IMR-90 (cell line): ENCODE results near the gene ACY1. TPM values are rescaled to one million over a fixed set of nuclear protein-coding genes. Genes with fewer than 3 reads are reported as not detected.

Source experiments
- ATAC-seq: fragments of 200-7000 bp; cut with Tn5 transposase; 2 replicates; pipeline ENCODE4 v1.9.1; 2020; ENCODE audit warnings: low read depth, mild to moderate bottlenecking, moderate library complexity
- BruUV-seq: library from RNA; stranded (reverse); fragments of 400-500 nt; replicated peaks from 2 replicates; lab custom pipeline; 2021; lab: Mats Ljungman, UMichigan
- CTCF ChIA-PET: fragments of 300-600 bp; formaldehyde crosslinking; extraction: SDS; loops from one replicate; lab custom pipeline; 2021; ENCODE audit warnings: antibody characterized with exemption; lab: Yijun Ruan, JAX
- POLR2A ChIA-PET: fragments of 300-600 bp; sonication (Branson Sonifier 250); formaldehyde crosslinking; loops from one replicate; lab custom pipeline; 2022; ENCODE audit warnings: antibody characterized with exemption; ENCODE audit not compliant: unreplicated experiment; lab: Charles Lee
- DNase-seq: peaks from one replicate; pipeline ENCODE4 v3.0.0; 2013
- H2AFZ ChIP-seq: replicated peaks from 2 replicates; pipeline ENCODE3; 2013; ENCODE audit warnings: low read length, mild to moderate bottlenecking; ENCODE audit not compliant: poor library complexity
- H2AK5ac ChIP-seq: 2 replicates; pipeline ENCODE4 v1.6.1; 2013; ENCODE audit warnings: low read depth, low read length, inconsistent platforms
- H2AK9ac ChIP-seq: replicated peaks from 2 replicates; pipeline ENCODE3; 2013; ENCODE audit warnings: mild to moderate bottlenecking, low read depth, low read length, moderate library complexity; ENCODE audit not compliant: poor library complexity
- H2BK120ac ChIP-seq: 2 replicates; pipeline ENCODE4 v1.6.1; 2013; ENCODE audit warnings: low read depth, low read length, inconsistent platforms
- H2BK15ac ChIP-seq: 3 replicates; pipeline ENCODE4 v1.6.1; 2013; ENCODE audit warnings: low read depth, low read length, inconsistent platforms
- H2BK20ac ChIP-seq: 2 replicates; pipeline ENCODE4 v1.6.1; 2013; ENCODE audit warnings: low read depth, mild to moderate bottlenecking, inconsistent platforms, low read length, moderate library complexity
- H2BK5ac ChIP-seq: 2 replicates; pipeline ENCODE4 v1.6.1; 2013; ENCODE audit warnings: mild to moderate bottlenecking, low read depth, low read length, inconsistent platforms; ENCODE audit not compliant: poor library complexity, severe bottlenecking
- H3K14ac ChIP-seq: replicated peaks from 2 replicates; pipeline ENCODE4 v1.6.1; 2013; ENCODE audit warnings: low read depth, low read length, inconsistent platforms
- H3K18ac ChIP-seq: 2 replicates; pipeline ENCODE4 v1.6.1; 2013; ENCODE audit warnings: low read depth, low read length, control low read depth
- H3K23ac ChIP-seq: 2 replicates; pipeline ENCODE4 v1.6.1; 2013; ENCODE audit warnings: low read depth, low read length, inconsistent platforms
- H3K27ac ChIP-seq: 2 replicates; pipeline ENCODE4 v1.5.1; 2013; ENCODE audit warnings: mild to moderate bottlenecking, control low read depth, low read length; ENCODE audit not compliant: insufficient read depth
- H3K27me3 ChIP-seq: 2 replicates; pipeline ENCODE4 v1.6.1; 2013; ENCODE audit warnings: low read length; ENCODE audit not compliant: control insufficient read depth, insufficient read depth
- H3K36me3 ChIP-seq: 2 replicates; pipeline ENCODE4 v1.6.1; 2013; ENCODE audit warnings: low read length, mixed read lengths; ENCODE audit not compliant: control insufficient read depth, insufficient read depth
- H3K4ac ChIP-seq: 2 replicates; pipeline ENCODE4 v1.6.1; 2013; ENCODE audit warnings: low read depth, low read length, inconsistent platforms
- H3K4me1 ChIP-seq: 2 replicates; pipeline ENCODE4 v1.6.1; 2013; ENCODE audit warnings: low read length, mixed read lengths; ENCODE audit not compliant: control insufficient read depth, insufficient read depth
- H3K4me2 ChIP-seq: 2 replicates; pipeline ENCODE4 v1.6.1; 2013; ENCODE audit warnings: low read depth, mild to moderate bottlenecking, control low read depth, low read length, moderate library complexity
- H3K4me3 ChIP-seq: 2 replicates; pipeline ENCODE4 v1.5.1; 2013; ENCODE audit warnings: low read depth, mild to moderate bottlenecking, control low read depth, low read length, moderate library complexity; ENCODE audit not compliant: insufficient read depth
- H3K56ac ChIP-seq: 2 replicates; pipeline ENCODE4 v1.6.1; 2013; ENCODE audit warnings: low read length, inconsistent platforms; ENCODE audit not compliant: insufficient read depth; ENCODE audit errors: extremely low read depth
- H3K79me1 ChIP-seq, 2 experiments: 2 replicates each; pipeline ENCODE4 v1.6.1; 2013; ENCODE audit warnings: low read length in 2 of 2, inconsistent platforms in 1 of 2, low read depth in 1 of 2
- H3K9ac ChIP-seq: 2 replicates; pipeline ENCODE4 v1.6.1; 2013; ENCODE audit warnings: low read depth, low read length, control low read depth
- H3K9me1 ChIP-seq: 2 replicates; pipeline ENCODE4 v1.6.1; 2013; ENCODE audit warnings: low read length, inconsistent platforms; ENCODE audit not compliant: insufficient read depth
- H3K9me3 ChIP-seq: 2 replicates; pipeline ENCODE4 v1.6.1; 2013; ENCODE audit warnings: low read length; ENCODE audit not compliant: control insufficient read depth, insufficient read depth
- H4K20me1 ChIP-seq: 2 replicates; pipeline ENCODE4 v1.6.1; 2013; ENCODE audit warnings: low read length, inconsistent platforms; ENCODE audit not compliant: insufficient read depth
- H4K5ac ChIP-seq: 2 replicates; pipeline ENCODE4 v1.6.1; 2013; ENCODE audit warnings: mild to moderate bottlenecking, low read depth, low read length, control low read depth
- H4K8ac ChIP-seq, 2 experiments: 2 replicates each; pipeline ENCODE4 v1.6.1; 2013; ENCODE audit warnings: low read depth in 2 of 2, low read length in 2 of 2, control low read depth in 1 of 2, inconsistent platforms in 1 of 2
- H4K91ac ChIP-seq: 2 replicates; pipeline ENCODE4 v1.6.1; 2013; ENCODE audit warnings: low read depth, low read length, inconsistent platforms; ENCODE audit not compliant: insufficient read depth
- BHLHE40 ChIP-seq: fragments of 150-350 bp; IDR thresholded peaks from 2 replicates; pipeline ENCODE4 v1.6.1; 2016; ENCODE audit warnings: mild to moderate bottlenecking, low read depth, low read length
- CEBPB ChIP-seq: IDR thresholded peaks from 2 replicates; pipeline ENCODE4 v1.6.1; 2012; ENCODE audit warnings: low read depth, low read length, improper control_type of control experiment
- CHD1 ChIP-seq: IDR thresholded peaks from 2 replicates; pipeline ENCODE4 v1.6.1; 2012; ENCODE audit warnings: low read depth, low read length, improper control_type of control experiment
- FOS ChIP-seq: fragments of 150-350 bp; IDR thresholded peaks from 2 replicates; pipeline ENCODE4 v1.6.1; 2016; ENCODE audit warnings: low read depth, low read length
- MAFK ChIP-seq: IDR thresholded peaks from 2 replicates; pipeline ENCODE4 v1.6.1; 2012; ENCODE audit warnings: low read depth, low read length, improper control_type of control experiment
- MAZ ChIP-seq: IDR thresholded peaks from 2 replicates; pipeline ENCODE4 v1.6.1; 2012; ENCODE audit warnings: low read depth, mild to moderate bottlenecking, low read length, improper control_type of control experiment, moderate library complexity, borderline replicate concordance
- MXI1 ChIP-seq: IDR thresholded peaks from 2 replicates; pipeline ENCODE4 v1.6.1; 2012; ENCODE audit warnings: low read depth, mild to moderate bottlenecking, low read length, moderate library complexity, borderline replicate concordance
- NFE2L2 ChIP-seq: fragments of 150-350 bp; IDR thresholded peaks from 2 replicates; pipeline ENCODE4 v1.6.1; 2016; ENCODE audit warnings: low read depth, mild to moderate bottlenecking, low read length
- POLR2A ChIP-seq: IDR thresholded peaks from 2 replicates; pipeline ENCODE4 v1.6.1; 2012; ENCODE audit warnings: mild to moderate bottlenecking, low read depth, low read length
- RAD21 ChIP-seq: IDR thresholded peaks from 2 replicates; pipeline ENCODE4 v1.6.1; 2012; ENCODE audit warnings: low read length, improper control_type of control experiment
- RCOR1 ChIP-seq: IDR thresholded peaks from 2 replicates; pipeline ENCODE4 v1.6.1; 2012; ENCODE audit warnings: mild to moderate bottlenecking, low read length, improper control_type of control experiment; ENCODE audit not compliant: insufficient replicate concordance
- RFX5 ChIP-seq: IDR thresholded peaks from 2 replicates; pipeline ENCODE4 v1.8.0; 2012; ENCODE audit warnings: low read depth, mild to moderate bottlenecking, low read length, moderate library complexity
- SMC3 ChIP-seq: fragments of 150-350 bp; IDR thresholded peaks from 2 replicates; pipeline ENCODE4 v1.6.1; 2016; ENCODE audit warnings: low read depth, mild to moderate bottlenecking, antibody characterized with exemption, low read length, moderate library complexity
- WGBS, 2 experiments: methylation state at CpG; one replicate each; pipeline versions ENCODE4 v1.1.5 to v1.1.7; 2013; ENCODE audit warnings: missing lambda C conversion rate in 2 of 2; ENCODE audit not compliant: insufficient read length in 1 of 2; ENCODE audit errors: extremely low coverage in 2 of 2; 5-methylcytosine and 5-hydroxymethylcytosine counted together
- dilution Hi-C: fragments of 300-500 bp; cut with HindIII; formaldehyde crosslinking; loops from one replicate; pipeline ENCODE4 v1.14.3; 2018; ENCODE audit warnings: low sequenced_read_pairs; ENCODE audit not compliant: unreplicated experiment
- in situ Hi-C: fragments of 300-500 bp; cut with MboI; formaldehyde crosslinking; loops from 3 replicates; pipeline ENCODE4 v1.14.3; 2019; ENCODE audit warnings: low sequenced_read_pairs, inconsistent platforms, mixed read lengths
- intact Hi-C: fragments of 100-400 bp; cut with micrococcal nuclease; formaldehyde crosslinking; loops from 2 replicates; pipeline ENCODE4 v1.10.0; 2022
- polyA plus RNA-seq, 3 experiments: library from polyadenylated mRNA; depleted of rRNA; stranded (reverse); fragments of >200 nt; gene quantifications; 2 replicates each; pipeline ENCODE4 v1.2.3, GENCODE V29; 2012; ENCODE audit warnings: low replicate concordance in 1 of 3
- total RNA-seq: library from RNA; depleted of rRNA; stranded (reverse); fragments of >200 nt; gene quantifications from 2 replicates; pipeline ENCODE4 v1.2.3, GENCODE V29; 2012
- TF ChIP-seq, protein P1 (sequence below): conservative IDR thresholded peaks from 2 replicates; pipeline ENCODE4 v1.5.1; 2012; ENCODE audit warnings: mild to moderate bottlenecking, low read depth, low read length, improper control_type of control experiment
- TF ChIP-seq, protein P2 (sequence below): fragments of 150-350 bp; IDR thresholded peaks from 2 replicates; pipeline ENCODE4 v1.6.1; 2017; ENCODE audit warnings: mild to moderate bottlenecking, antibody characterized with exemption, low read length, low read depth
- TF ChIP-seq, protein P3 (sequence below): fragments of 150-350 bp; IDR thresholded peaks from 2 replicates; pipeline ENCODE4 v1.6.1; 2016; ENCODE audit warnings: low read depth, mild to moderate bottlenecking, low read length, moderate library complexity, borderline replicate concordance

The ACY1 gene
- total and polyA plus RNA-seq, 2 of the 4 experiments (the other 2 are of a cell fraction), result 22.0 to 47.1 TPM

DNA sequence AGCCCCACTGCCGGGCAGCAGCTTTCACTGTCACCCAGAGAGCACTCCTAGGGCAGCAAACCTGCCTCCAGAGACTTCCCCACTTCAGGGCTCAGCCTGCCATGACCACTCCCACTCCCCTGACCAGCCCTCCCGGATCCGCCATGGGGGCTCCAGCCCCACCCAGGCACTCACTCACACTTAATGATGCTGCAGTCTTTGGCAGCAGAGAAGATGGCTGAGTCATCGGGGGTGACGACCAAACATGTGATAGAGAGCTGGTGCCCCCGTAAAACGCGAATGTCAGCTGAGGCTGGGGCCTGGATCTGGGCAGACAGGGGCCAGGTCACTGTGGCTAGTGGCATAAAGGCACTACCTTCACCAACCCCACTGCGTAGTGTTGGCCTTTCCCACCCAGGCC is 46.3 kb upstream of the ACY1 start:
- no peak overlapping the region for H3K9ac ChIP-seq
- peaks cover 16 to 28% of the 10 kb centered on the region in 2 experiments; a peak in 2 of 4 replicates for H3K79me1 ChIP-seq
- H4K91ac ChIP-seq, result no peak overlapping the region
- H2AFZ ChIP-seq, result no peak overlapping the region
- no peak overlapping the region for H4K5ac ChIP-seq
- H3K4me2 ChIP-seq, result no peak overlapping the region
- H3K18ac ChIP-seq, result no peak overlapping the region
- ATAC-seq (no peak), DNase-seq (peak; percentile 36)
- H3K23ac ChIP-seq, result no peak overlapping the region
- WGBS, 2 experiments, result 60% methylated on average over 5 of the region's 9 CpGs; no CpG with 5 or more reads in 1 of the 2 experiments
- no peak overlapping the region for H2AK9ac ChIP-seq
- peaks cover 2% of the 10 kb centered on the region; the same call in 1 of the 2 replicates for H3K4me1 ChIP-seq
- no peak overlapping the region for H2BK5ac ChIP-seq
- in situ Hi-C loops (loop anchor here (25.0 kb wide), 1 partner anchor 550 kb away; the partner anchor contains the start of genes MANF and RBM15B), dilution Hi-C loops (no loop called here), intact Hi-C loops (no loop called here)
- TF ChIP-seq CHD1 (no peak), SMC3 (no peak), NFE2L2 (no peak), BHLHE40 (no peak), RAD21 (no peak), MXI1 (no peak), RFX5 (no peak), MAFK (no peak), MAZ (no peak), RCOR1 (no peak), CEBPB (no peak), FOS (no peak), POLR2A (no peak)
- TF ChIP-seq, protein P1, sequence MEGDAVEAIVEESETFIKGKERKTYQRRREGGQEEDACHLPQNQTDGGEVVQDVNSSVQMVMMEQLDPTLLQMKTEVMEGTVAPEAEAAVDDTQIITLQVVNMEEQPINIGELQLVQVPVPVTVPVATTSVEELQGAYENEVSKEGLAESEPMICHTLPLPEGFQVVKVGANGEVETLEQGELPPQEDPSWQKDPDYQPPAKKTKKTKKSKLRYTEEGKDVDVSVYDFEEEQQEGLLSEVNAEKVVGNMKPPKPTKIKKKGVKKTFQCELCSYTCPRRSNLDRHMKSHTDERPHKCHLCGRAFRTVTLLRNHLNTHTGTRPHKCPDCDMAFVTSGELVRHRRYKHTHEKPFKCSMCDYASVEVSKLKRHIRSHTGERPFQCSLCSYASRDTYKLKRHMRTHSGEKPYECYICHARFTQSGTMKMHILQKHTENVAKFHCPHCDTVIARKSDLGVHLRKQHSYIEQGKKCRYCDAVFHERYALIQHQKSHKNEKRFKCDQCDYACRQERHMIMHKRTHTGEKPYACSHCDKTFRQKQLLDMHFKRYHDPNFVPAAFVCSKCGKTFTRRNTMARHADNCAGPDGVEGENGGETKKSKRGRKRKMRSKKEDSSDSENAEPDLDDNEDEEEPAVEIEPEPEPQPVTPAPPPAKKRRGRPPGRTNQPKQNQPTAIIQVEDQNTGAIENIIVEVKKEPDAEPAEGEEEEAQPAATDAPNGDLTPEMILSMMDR, result no peak
- TF ChIP-seq, protein P2, sequence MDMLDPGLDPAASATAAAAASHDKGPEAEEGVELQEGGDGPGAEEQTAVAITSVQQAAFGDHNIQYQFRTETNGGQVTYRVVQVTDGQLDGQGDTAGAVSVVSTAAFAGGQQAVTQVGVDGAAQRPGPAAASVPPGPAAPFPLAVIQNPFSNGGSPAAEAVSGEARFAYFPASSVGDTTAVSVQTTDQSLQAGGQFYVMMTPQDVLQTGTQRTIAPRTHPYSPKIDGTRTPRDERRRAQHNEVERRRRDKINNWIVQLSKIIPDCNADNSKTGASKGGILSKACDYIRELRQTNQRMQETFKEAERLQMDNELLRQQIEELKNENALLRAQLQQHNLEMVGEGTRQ, result no peak
- TF ChIP-seq, protein P3, sequence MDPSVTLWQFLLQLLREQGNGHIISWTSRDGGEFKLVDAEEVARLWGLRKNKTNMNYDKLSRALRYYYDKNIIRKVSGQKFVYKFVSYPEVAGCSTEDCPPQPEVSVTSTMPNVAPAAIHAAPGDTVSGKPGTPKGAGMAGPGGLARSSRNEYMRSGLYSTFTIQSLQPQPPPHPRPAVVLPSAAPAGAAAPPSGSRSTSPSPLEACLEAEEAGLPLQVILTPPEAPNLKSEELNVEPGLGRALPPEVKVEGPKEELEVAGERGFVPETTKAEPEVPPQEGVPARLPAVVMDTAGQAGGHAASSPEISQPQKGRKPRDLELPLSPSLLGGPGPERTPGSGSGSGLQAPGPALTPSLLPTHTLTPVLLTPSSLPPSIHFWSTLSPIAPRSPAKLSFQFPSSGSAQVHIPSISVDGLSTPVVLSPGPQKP, result no peak
- peaks cover 52% of the 10 kb centered on the region for H3K36me3 ChIP-seq
- no peak overlapping the region for H2BK20ac ChIP-seq
- no peak overlapping the region for H3K14ac ChIP-seq
- no peak overlapping the region for H4K8ac ChIP-seq
- H3K56ac ChIP-seq, result no peak overlapping the region
- no peaks in the 10 kb centered on the region for H3K9me1 ChIP-seq
- no peak overlapping the region for H2BK15ac ChIP-seq
- no peak overlapping the region for H3K4me3 ChIP-seq
- BruUV-seq, result no TSS peak
- POLR2A ChIA-PET, result no interaction called here
- H3K4ac ChIP-seq, result no peak overlapping the region
- H3K27ac ChIP-seq, result no peak overlapping the region
- H2AK5ac ChIP-seq, result no peak overlapping the region
- H2BK120ac ChIP-seq, result no peak overlapping the region
- H4K20me1 ChIP-seq, result peaks cover 9% of the 10 kb centered on the region
- no peaks in the 10 kb centered on the region for H3K9me3 ChIP-seq
- no peaks in the 10 kb centered on the region for H3K27me3 ChIP-seq
- CTCF ChIA-PET, result no interaction called here
